K562 (cell line): ENCODE results near the gene ZNF831.

ENCODE experiments used
- BHLHE40 ChIP-seq: IDR thresholded peaks from 2 replicates; pipeline ENCODE4 v1.6.1; 2011; ENCODE audit warnings: low read length, improper control_type of control experiment
- CREB3 ChIP-seq: fragments of 450-650 bp; conservative IDR thresholded peaks from 2 replicates; pipeline ENCODE4 v1.6.1; 2016; ENCODE audit warnings: missing genetic modification characterization, low read depth, mild to moderate bottlenecking, missing compliant biosample characterization, moderate library complexity
- CTCF ChIP-seq, 3 experiments: IDR thresholded peaks in 2 of 3; conservative IDR thresholded peaks in 1 of 3; 2 replicates each; pipeline ENCODE4 v1.5.1; 2011 to 2012; ENCODE audit warnings: low read length in 3 of 3, mild to moderate bottlenecking in 3 of 3, control low read depth in 2 of 3, improper control_type of control experiment in 1 of 3, inconsistent platforms in 1 of 3, low read depth in 1 of 3, mixed read lengths in 1 of 3, moderate library complexity in 1 of 3; ENCODE audit not compliant: insufficient read depth in 2 of 3
- HMG20A ChIP-seq: fragments of 450-650 bp; formaldehyde crosslinking; conservative IDR thresholded peaks from 2 replicates; pipeline ENCODE4 v1.4.0; 2020; ENCODE audit warnings: mild to moderate bottlenecking, mixed read lengths
- RFX5 ChIP-seq: IDR thresholded peaks from 2 replicates; pipeline ENCODE4 v1.6.1; 2011; ENCODE audit warnings: low read depth, mild to moderate bottlenecking, improper control_type of control experiment, low read length
- SPI1 ChIP-seq: IDR thresholded peaks from 2 replicates; pipeline ENCODE4 v1.6.1; 2011; ENCODE audit warnings: low read depth, low read length, control low read depth, borderline replicate concordance
- TBP ChIP-seq: optimal IDR thresholded peaks from 2 replicates; pipeline ENCODE3; 2011; ENCODE audit warnings: low read depth, low read length, improper control_type of control experiment
- USF2 ChIP-seq: sonication (generic); formaldehyde crosslinking; IDR thresholded peaks from 2 replicates; pipeline ENCODE4 v1.5.0; 2020; ENCODE audit warnings: missing genetic modification reagents
- ZZZ3 ChIP-seq: fragments of 450-650 bp; IDR thresholded peaks from 2 replicates; pipeline ENCODE4 v1.6.1; 2016; ENCODE audit warnings: antibody characterized with exemption, mild to moderate bottlenecking, moderate library complexity

GRCh38 chr20:59144179-59144830, 19.3 kb upstream of the ZNF831 start:
- no peak for TF ChIP-seq RFX5
- no peak for TF ChIP-seq TBP
- TF ChIP-seq BHLHE40, result no peak
- no peak for TF ChIP-seq USF2 (CRISPR knock-in tag)
- TF ChIP-seq HMG20A (CRISPR knock-in tag), result no peak
- TF ChIP-seq CTCF (IDR thresholded peaks at IDR 0.05 in 2 of 3, conservative IDR thresholded peaks at IDR 0.05 in 1 of 3; ENCODE audit: insufficient read depth in 2 of 3, low read depth in 1 of 3, low read length in 3 of 3), result no peak
- no peak for TF ChIP-seq CREB3
- TF ChIP-seq SPI1, result no peak
- TF ChIP-seq ZZZ3, result no peak
